Measurements from ENCODE around the gene AGMO. TPM values are rescaled to one million over a fixed set of nuclear protein-coding genes. Genes with fewer than 3 reads are reported as not detected.

AGMO gene
- total RNA-seq, 2 experiments from 2014 or later = not detected

GRCh38 chr7:15225981-15226380 is 335.8 kb downstream of the AGMO start:
- ATAC-seq (no peak), DNase-seq (no peak)
- H3K27me3 Mint-ChIP-seq = no peaks in the 10 kb centered on the region
- ChIA-PET CTCF (no interaction called here), POLR2A (no interaction called here)
- H3K4me3 Mint-ChIP-seq = no peak overlapping the region
- H3K9me3 Mint-ChIP-seq (ENCODE audit: low read depth) = peaks cover 12% of the 10 kb centered on the region
- H3K27ac Mint-ChIP-seq = no peak overlapping the region
- H3K36me3 Mint-ChIP-seq (ENCODE audit: low read depth) = no peaks in the 10 kb centered on the region
- H3K4me1 Mint-ChIP-seq = no peaks in the 10 kb centered on the region
- intact Hi-C loops (cut with DNase I, micrococcal nuclease) = no loop called here

GRCh38 chr7:15219758-15220157 is 342.1 kb downstream of the AGMO start:
- ChIA-PET POLR2A (no interaction called here), CTCF (no interaction called here)
- H3K4me1 Mint-ChIP-seq = no peaks in the 10 kb centered on the region
- no peak for DNase-seq
- peaks cover 2% of the 10 kb centered on the region for H3K9me3 Mint-ChIP-seq (ENCODE audit: low read depth)
- no peaks in the 10 kb centered on the region for H3K36me3 Mint-ChIP-seq (ENCODE audit: low read depth)
- ATAC-seq = no peak
- intact Hi-C loops (cut with DNase I, micrococcal nuclease) = no loop called here
- no peak overlapping the region for H3K4me3 Mint-ChIP-seq
- no peak overlapping the region for H3K27ac Mint-ChIP-seq
- H3K27me3 Mint-ChIP-seq = no peaks in the 10 kb centered on the region

GRCh38 chr7:15218261-15218660 is 343.6 kb downstream of the AGMO start:
- no peaks in the 10 kb centered on the region for H3K4me1 Mint-ChIP-seq
- no peak overlapping the region for H3K27ac Mint-ChIP-seq
- ATAC-seq = no peak
- H3K4me3 Mint-ChIP-seq = no peak overlapping the region
- H3K27me3 Mint-ChIP-seq = no peaks in the 10 kb centered on the region
- no peak for DNase-seq
- intact Hi-C loops (cut with DNase I, micrococcal nuclease) = no loop called here
- ChIA-PET POLR2A (no interaction called here), CTCF (no interaction called here)
- no peaks in the 10 kb centered on the region for H3K36me3 Mint-ChIP-seq (ENCODE audit: low read depth)
- peaks cover 2% of the 10 kb centered on the region for H3K9me3 Mint-ChIP-seq (ENCODE audit: low read depth)

- Mint-ChIP-seq H3K36me3 (ENCODE audit: low read depth) (no peaks in the 10 kb centered on the region), H3K9me3 (ENCODE audit: low read depth) (peaks cover 2% of the 10 kb centered on the region), H3K4me3 (no peak overlapping the region), H3K27ac (no peak overlapping the region), H3K27me3 (no peaks in the 10 kb centered on the region), H3K4me1 (no peaks in the 10 kb centered on the region)
- intact Hi-C loops (cut with DNase I, micrococcal nuclease) = no loop called here
- ATAC-seq = no peak
- ChIA-PET POLR2A (no interaction called here), CTCF (no interaction called here)
- no peak for DNase-seq
Observed at GRCh38 chr7:15215616-15216015, 346.2 kb downstream of the AGMO start.

- Mint-ChIP-seq H3K9me3 (ENCODE audit: low read depth) (peaks cover 2% of the 10 kb centered on the region), H3K27ac (no peak overlapping the region), H3K4me3 (no peak overlapping the region), H3K27me3 (no peaks in the 10 kb centered on the region), H3K36me3 (ENCODE audit: low read depth) (no peaks in the 10 kb centered on the region), H3K4me1 (no peaks in the 10 kb centered on the region)
- intact Hi-C loops (cut with DNase I, micrococcal nuclease) = no loop called here
- CTCF ChIA-PET = no interaction called here
- POLR2A ChIA-PET = no interaction called here
- DNase-seq = no peak
- ATAC-seq = no peak
Observed at GRCh38 chr7:15214976-15215375, 346.8 kb downstream of the AGMO start.

- intact Hi-C loops (cut with DNase I, micrococcal nuclease) = no loop called here
- ChIA-PET CTCF (no interaction called here), POLR2A (no interaction called here)
- Mint-ChIP-seq H3K27me3 (no peaks in the 10 kb centered on the region), H3K4me3 (no peak overlapping the region), H3K4me1 (no peaks in the 10 kb centered on the region), H3K36me3 (ENCODE audit: low read depth) (no peaks in the 10 kb centered on the region), H3K9me3 (ENCODE audit: low read depth) (peaks cover 2% of the 10 kb centered on the region), H3K27ac (no peak overlapping the region)
- no peak for DNase-seq
- no peak for ATAC-seq
Observed at GRCh38 chr7:15213093-15213492, 348.7 kb downstream of the AGMO start.

GRCh38 chr7:15209429-15209828 is 352.4 kb downstream of the AGMO start:
- H3K9me3 Mint-ChIP-seq (ENCODE audit: low read depth) = no peaks in the 10 kb centered on the region
- H3K4me3 Mint-ChIP-seq = no peak overlapping the region
- ATAC-seq = no peak
- no peak overlapping the region for H3K27ac Mint-ChIP-seq
- no peaks in the 10 kb centered on the region for H3K27me3 Mint-ChIP-seq
- intact Hi-C loops (cut with DNase I, micrococcal nuclease) = no loop called here
- DNase-seq = no peak
- H3K4me1 Mint-ChIP-seq = no peaks in the 10 kb centered on the region
- no peaks in the 10 kb centered on the region for H3K36me3 Mint-ChIP-seq (ENCODE audit: low read depth)
- ChIA-PET CTCF (no interaction called here), POLR2A (no interaction called here)

GRCh38 chr7:15204421-15204820 is 357.4 kb downstream of the AGMO start:
- H3K36me3 Mint-ChIP-seq (ENCODE audit: low read depth) = no peaks in the 10 kb centered on the region
- H3K27ac Mint-ChIP-seq = no peak overlapping the region
- no peak for DNase-seq
- H3K9me3 Mint-ChIP-seq (ENCODE audit: low read depth) = no peaks in the 10 kb centered on the region
- H3K4me1 Mint-ChIP-seq = no peaks in the 10 kb centered on the region
- intact Hi-C loops (cut with DNase I, micrococcal nuclease) = no loop called here
- ChIA-PET CTCF (no interaction called here), POLR2A (no interaction called here)
- no peak for ATAC-seq
- no peak overlapping the region for H3K4me3 Mint-ChIP-seq
- no peaks in the 10 kb centered on the region for H3K27me3 Mint-ChIP-seq

- no peak for DNase-seq
- Mint-ChIP-seq H3K4me1 (no peaks in the 10 kb centered on the region), H3K9me3 (ENCODE audit: low read depth) (no peaks in the 10 kb centered on the region), H3K27me3 (no peaks in the 10 kb centered on the region), H3K27ac (no peak overlapping the region), H3K36me3 (ENCODE audit: low read depth) (no peaks in the 10 kb centered on the region), H3K4me3 (no peak overlapping the region)
- ChIA-PET POLR2A (no interaction called here), CTCF (no interaction called here)
- ATAC-seq = no peak
- intact Hi-C loops (cut with DNase I, micrococcal nuclease) = loop anchor here in 1 of 2 experiments (10.0 kb wide), 1 partner anchor 875 kb away; no protein-coding TSS in a partner anchor
Observed at GRCh38 chr7:15199482-15199881, 362.3 kb downstream of the AGMO start.

GRCh38 chr7:15197042-15197977 is 364.5 kb downstream of the AGMO start:
- H3K27ac Mint-ChIP-seq = no peak overlapping the region
- no peak for ATAC-seq
- no peaks in the 10 kb centered on the region for H3K27me3 Mint-ChIP-seq
- H3K9me3 Mint-ChIP-seq (ENCODE audit: low read depth) = no peaks in the 10 kb centered on the region
- POLR2A ChIA-PET = no interaction called here
- intact Hi-C loops (cut with DNase I, micrococcal nuclease) = loop anchor here in 1 of 2 experiments (10.0 kb wide), 1 partner anchor 877 kb away; no protein-coding TSS in a partner anchor
- no peaks in the 10 kb centered on the region for H3K4me1 Mint-ChIP-seq
- CTCF ChIA-PET = no interaction called here
- no peaks in the 10 kb centered on the region for H3K36me3 Mint-ChIP-seq (ENCODE audit: low read depth)
- no peak overlapping the region for H3K4me3 Mint-ChIP-seq
- no peak for DNase-seq

GRCh38 chr7:15178065-15178464 is 383.8 kb downstream of the AGMO start:
- intact Hi-C loops (cut with DNase I, micrococcal nuclease) = no loop called here
- ATAC-seq (no peak), DNase-seq (no peak)
- Mint-ChIP-seq H3K9me3 (ENCODE audit: low read depth) (peaks cover 3% of the 10 kb centered on the region), H3K36me3 (ENCODE audit: low read depth) (no peaks in the 10 kb centered on the region), H3K27ac (no peak overlapping the region), H3K4me3 (no peak overlapping the region), H3K27me3 (no peaks in the 10 kb centered on the region), H3K4me1 (no peaks in the 10 kb centered on the region)
- ChIA-PET POLR2A (no interaction called here), CTCF (no interaction called here)

- intact Hi-C loops (cut with DNase I, micrococcal nuclease) = no loop called here
- ChIA-PET POLR2A (no interaction called here), CTCF (no interaction called here)
- no peaks in the 10 kb centered on the region for H3K4me1 Mint-ChIP-seq
- DNase-seq = no peak
- H3K27ac Mint-ChIP-seq = no peak overlapping the region
- H3K27me3 Mint-ChIP-seq = no peaks in the 10 kb centered on the region
- peaks cover 6% of the 10 kb centered on the region for H3K9me3 Mint-ChIP-seq (ENCODE audit: low read depth)
- H3K4me3 Mint-ChIP-seq = no peak overlapping the region
- no peak for ATAC-seq
- no peaks in the 10 kb centered on the region for H3K36me3 Mint-ChIP-seq (ENCODE audit: low read depth)
Observed at GRCh38 chr7:15176089-15176488, 385.7 kb downstream of the AGMO start.
